Endothelial cell of umbilical vein (primary cell): ENCODE results near the gene PARD3B.

ENCODE experiments used
- CTCF ChIP-seq, 2 donors: IDR thresholded peaks; 1 replicate in 1 of 2; 2 replicates in 1 of 2; pipeline ENCODE4 v1.5.1; 2011; ENCODE audit warnings: low read length in 2 of 2, mild to moderate bottlenecking in 2 of 2, moderate library complexity in 2 of 2, control low read depth in 1 of 2, inconsistent platforms in 1 of 2, low read depth in 1 of 2; ENCODE audit not compliant: insufficient read depth in 1 of 2; ENCODE audit errors: extremely low read depth in 1 of 2
- FOS ChIP-seq: IDR thresholded peaks from 2 replicates; pipeline ENCODE4 v1.6.1; 2011; ENCODE audit warnings: mild to moderate bottlenecking, low read length, moderate library complexity, borderline replicate concordance; ENCODE audit not compliant: insufficient read depth
- POLR2A ChIP-seq: IDR thresholded peaks from 2 replicates; pipeline ENCODE4 v1.6.1; 2012; ENCODE audit warnings: low read depth, mild to moderate bottlenecking, control low read depth, low read length
- TF ChIP-seq, protein P1 (sequence below): IDR thresholded peaks from 2 replicates; pipeline ENCODE4 v1.6.1; 2011; ENCODE audit not compliant: insufficient read depth, insufficient read length

DNA sequence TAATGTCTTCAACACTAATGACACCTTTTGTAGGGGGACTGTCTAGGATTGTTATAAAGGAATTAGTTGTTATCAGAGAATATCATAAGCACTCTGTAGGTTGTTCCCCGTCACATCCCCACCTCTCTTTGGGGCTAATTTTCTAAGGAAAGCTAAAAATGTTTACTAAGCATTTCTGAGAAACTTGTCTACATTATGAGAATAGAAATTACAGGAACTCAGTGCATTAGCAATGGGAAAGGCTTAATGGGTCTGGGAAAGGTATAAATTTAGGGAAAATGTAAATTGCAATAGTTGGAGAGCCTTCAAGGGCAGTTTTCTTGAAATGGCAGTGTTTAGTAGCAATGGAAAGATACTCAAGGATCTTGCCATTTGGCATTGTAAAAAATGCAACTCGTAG lies 879.8 kb downstream of the PARD3B start:
- TF ChIP-seq CTCF (IDR thresholded peaks at IDR 0.05; ENCODE audit: extremely low read depth in 1 of 2, insufficient read depth in 1 of 2, low read depth in 1 of 2, low read length in 2 of 2): no peak
- TF ChIP-seq, protein P1, sequence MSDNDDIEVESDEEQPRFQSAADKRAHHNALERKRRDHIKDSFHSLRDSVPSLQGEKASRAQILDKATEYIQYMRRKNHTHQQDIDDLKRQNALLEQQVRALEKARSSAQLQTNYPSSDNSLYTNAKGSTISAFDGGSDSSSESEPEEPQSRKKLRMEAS: no peak
- TF ChIP-seq FOS: no peak
- no peak for TF ChIP-seq POLR2A
